Trophoblast cell (in vitro differentiated cells and primary cell): Measurements from ENCODE around the gene UBE2J2.

Experiments used
- DNase-seq, 2 donors: peaks; one replicate each; pipeline ENCODE4 v3.0.0-alpha.2; 2016
- H2AFZ ChIP-seq: 2 replicates; pipeline ENCODE4 v1.6.1; 2013; ENCODE audit warnings: low read length, moderate library complexity, mild to moderate bottlenecking; ENCODE audit not compliant: insufficient read depth, poor library complexity
- H2AK5ac ChIP-seq: 2 replicates; pipeline ENCODE4 v1.6.1; 2013; ENCODE audit warnings: mild to moderate bottlenecking, low read length
- H2BK120ac ChIP-seq: 2 replicates; pipeline ENCODE4 v1.6.1; 2013; ENCODE audit warnings: low read length, mild to moderate bottlenecking, moderate library complexity; ENCODE audit not compliant: insufficient read depth, poor library complexity
- H2BK12ac ChIP-seq: 2 replicates; pipeline ENCODE4 v1.6.1; 2013; ENCODE audit warnings: mild to moderate bottlenecking, low read length, moderate library complexity
- H2BK5ac ChIP-seq: 2 replicates; pipeline ENCODE4 v1.6.1; 2013; ENCODE audit warnings: low read length, low read depth, moderate library complexity, mild to moderate bottlenecking; ENCODE audit not compliant: poor library complexity
- H3K14ac ChIP-seq: 2 replicates; pipeline ENCODE4 v1.6.1; 2013; ENCODE audit warnings: mild to moderate bottlenecking, low read length
- H3K18ac ChIP-seq: 2 replicates; pipeline ENCODE4 v1.6.1; 2013; ENCODE audit warnings: mild to moderate bottlenecking, low read length
- H3K23ac ChIP-seq: 2 replicates; pipeline ENCODE4 v1.6.1; 2013; ENCODE audit warnings: low read length
- H3K27ac ChIP-seq: 2 replicates; pipeline ENCODE4 v1.5.1; 2013; ENCODE audit warnings: low read depth, mild to moderate bottlenecking, inconsistent platforms, low read length, moderate library complexity
- H3K27me3 ChIP-seq: 2 replicates; pipeline ENCODE4 v1.6.1; 2013; ENCODE audit warnings: inconsistent platforms, mild to moderate bottlenecking, low read length, moderate library complexity; ENCODE audit not compliant: insufficient read depth
- H3K36me3 ChIP-seq, 2 experiments: 1 replicate in 1 of 2; 2 replicates in 1 of 2; pipeline ENCODE4 v1.6.1; 2013; ENCODE audit warnings: low read length in 2 of 2, mild to moderate bottlenecking in 2 of 2, moderate library complexity in 1 of 2; ENCODE audit not compliant: insufficient read depth in 2 of 2, control insufficient read depth in 1 of 2
- H3K4ac ChIP-seq: 2 replicates; pipeline ENCODE4 v1.6.1; 2013; ENCODE audit warnings: low read depth, mild to moderate bottlenecking, low read length, moderate library complexity
- H3K4me1 ChIP-seq, 2 experiments: 1 replicate in 1 of 2; 2 replicates in 1 of 2; pipeline ENCODE4 v1.6.1; 2013; ENCODE audit warnings: low read length in 2 of 2, mild to moderate bottlenecking in 2 of 2, moderate library complexity in 1 of 2; ENCODE audit not compliant: insufficient read depth in 2 of 2, control insufficient read depth in 1 of 2
- H3K4me2 ChIP-seq: 2 replicates; pipeline ENCODE4 v1.6.1; 2013; ENCODE audit warnings: inconsistent platforms, mild to moderate bottlenecking, low read length, moderate library complexity
- H3K4me3 ChIP-seq: 2 replicates; pipeline ENCODE4 v1.5.1; 2013; ENCODE audit warnings: mild to moderate bottlenecking, low read depth, low read length, inconsistent platforms
- H3K79me1 ChIP-seq: one replicate; pipeline ENCODE4 v1.6.1; 2013; ENCODE audit warnings: low read length
- H3K79me2 ChIP-seq: 2 replicates; pipeline ENCODE4 v1.6.1; 2013; ENCODE audit warnings: low read length, mild to moderate bottlenecking; ENCODE audit not compliant: control insufficient read depth, insufficient read depth, poor library complexity
- H3K9ac ChIP-seq: 2 replicates; pipeline ENCODE4 v1.6.1; 2013; ENCODE audit warnings: mild to moderate bottlenecking, low read length
- H3K9me3 ChIP-seq: 2 replicates; pipeline ENCODE4 v1.6.1; 2013; ENCODE audit warnings: low read depth, mild to moderate bottlenecking, control low read depth, inconsistent platforms, low read length; ENCODE audit not compliant: insufficient read depth
- H4K12ac ChIP-seq: 2 replicates; pipeline ENCODE4 v1.6.1; 2013; ENCODE audit warnings: low read depth, mild to moderate bottlenecking, low read length, moderate library complexity
- H4K8ac ChIP-seq: 2 replicates; pipeline ENCODE4 v1.6.1; 2013; ENCODE audit warnings: low read depth, mild to moderate bottlenecking, low read length, moderate library complexity
- H4K91ac ChIP-seq: one replicate; pipeline ENCODE4 v1.6.1; 2013; ENCODE audit warnings: low read depth, mild to moderate bottlenecking, low read length, moderate library complexity
- WGBS: extraction: QIAGEN DNeasy Blood & Tissue Kit; methylation state at CpG from one replicate; pipeline ENCODE4 v1.1.7; 2013; ENCODE audit warnings: missing lambda C conversion rate; ENCODE audit not compliant: insufficient read length, insufficient coverage; ENCODE audit errors: extremely low coverage; 5-methylcytosine and 5-hydroxymethylcytosine counted together

UBE2J2 gene

DNA sequence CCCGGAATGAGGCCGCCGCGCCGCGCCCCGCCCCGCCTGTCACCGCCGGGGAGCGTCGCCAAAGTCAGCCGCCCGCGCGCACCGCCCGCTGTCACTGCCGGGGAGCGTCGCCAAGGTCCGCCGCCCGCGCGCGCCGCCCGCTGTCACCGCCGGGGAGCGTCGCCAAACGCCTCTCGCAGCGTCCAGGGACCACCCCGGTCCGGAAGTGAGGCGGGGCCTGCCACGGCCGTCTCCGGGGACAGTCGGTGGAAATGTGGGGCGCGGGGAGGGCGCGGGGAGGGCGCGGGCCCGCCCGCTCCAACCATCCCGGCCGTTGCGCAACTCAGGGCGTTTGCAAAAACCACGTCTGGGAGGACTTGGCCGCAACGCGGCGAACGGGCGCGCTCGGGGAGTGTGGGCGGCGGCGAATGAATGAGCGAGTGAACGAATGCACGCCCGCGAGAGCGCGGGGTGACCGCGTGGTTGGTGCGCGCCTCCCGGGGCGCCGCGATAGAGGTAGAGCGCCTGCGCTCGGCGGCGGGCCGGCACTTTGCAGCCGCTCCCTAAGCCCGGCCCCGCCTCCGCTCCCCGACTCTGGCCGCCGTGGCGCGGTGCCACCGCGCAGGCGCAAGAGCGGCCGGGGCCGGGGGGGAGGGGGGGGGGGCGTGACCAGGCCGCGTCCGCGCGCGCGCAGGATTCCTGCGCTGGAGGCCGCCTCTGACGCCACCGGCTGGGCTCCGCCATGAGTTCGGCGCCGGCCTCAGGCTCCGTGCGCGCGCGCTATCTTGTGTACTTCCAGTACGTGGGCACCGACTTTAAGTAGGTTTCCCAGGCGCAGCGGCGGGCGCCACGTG, 34.5 kb upstream of the UBE2J2 start, which contains the start of the genes ACAP3 and PUSL1:
ACAP3 (minus strand) TSS at position 8 of the 833 bp plus-strand sequence. CDS start 115 bp downstream, outside the sequence.
PUSL1 (plus strand) TSS at position 675 of the 833 bp plus-strand sequence; CDS start at position 722, 47 bp downstream.
- no CpG with 5 or more reads among the region's 131 CpGs for WGBS

DNA sequence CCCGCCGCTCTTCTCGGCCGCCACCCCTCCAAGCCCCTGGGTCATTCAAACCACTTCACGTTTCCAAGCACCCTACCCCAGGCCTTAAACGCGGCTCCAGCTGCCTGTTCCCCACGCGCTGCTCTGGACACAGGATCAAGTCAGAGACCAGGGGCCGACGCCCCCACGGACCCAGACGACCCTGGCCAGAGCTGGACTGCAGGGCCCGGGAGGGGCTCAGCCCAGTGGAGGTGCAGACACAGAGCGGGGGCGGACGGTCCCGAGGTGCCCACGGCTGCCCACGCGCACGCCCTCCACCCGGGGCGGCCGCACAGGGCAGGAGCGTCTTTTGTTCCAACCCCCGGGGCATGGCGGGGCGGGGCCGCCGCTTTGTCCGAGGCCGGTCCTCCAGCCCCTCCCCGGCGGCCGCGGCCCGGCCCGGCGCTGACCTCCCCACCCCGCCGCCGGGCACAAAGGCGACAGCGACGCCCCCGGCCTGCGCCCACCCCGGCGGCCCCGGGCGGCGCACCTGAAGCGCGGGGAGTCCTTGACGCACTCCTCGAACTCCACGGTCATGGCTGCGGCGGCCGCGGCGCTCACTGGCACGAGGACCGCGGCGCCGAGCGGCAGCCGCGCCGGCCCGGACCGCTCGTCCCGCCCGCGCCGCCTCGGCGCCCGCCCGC, 33.7 kb upstream of the UBE2J2 start:
- Histone ChIP-seq H3K4ac (peak overlapping the region; percentile 59), H4K12ac (peak overlapping the region; percentile 3), H4K91ac (peak overlapping the region; percentile 85), H3K14ac (peak overlapping the region; percentile 59), H3K27ac (peak overlapping the region; percentile 77), H2BK12ac (no peak overlapping the region), H2AFZ (no peak overlapping the region), H3K4me1 (peaks cover 47 to 52% of the 10 kb centered on the region in 2 experiments), H4K8ac (peak overlapping the region; percentile 44), H3K18ac (peak overlapping the region; percentile 77), H3K79me1 (peaks cover 28% of the 10 kb centered on the region), H3K36me3 (peaks cover 29 to 30% of the 10 kb centered on the region in 2 experiments), H2BK5ac (peak overlapping the region; percentile 3), H3K4me2 (peak overlapping the region; percentile 88), H3K9ac (peak overlapping the region; percentile 81), H3K23ac (no peak overlapping the region), H3K79me2 (peaks cover 26% of the 10 kb centered on the region), H3K4me3 (peak overlapping the region; percentile 89), H2BK120ac (peak overlapping the region; percentile 43), H3K27me3 (no peaks in the 10 kb centered on the region), H3K9me3 (no peaks in the 10 kb centered on the region), H2AK5ac (peak overlapping the region; percentile 46)
- WGBS, result no CpG with 5 or more reads among the region's 83 CpGs
- peak in 1 of 2 donors; percentile 51 for DNase-seq

More for the DNA sequence above, 34.5 kb upstream of the UBE2J2 start, which contains the start of the genes ACAP3 and PUSL1:
- Histone ChIP-seq H4K91ac (peak within 1 kb of the TSS; percentile 97), H3K4me3 (peak within 1 kb of the TSS; percentile 92), H4K12ac (peak within 1 kb of the TSS; percentile 88), H3K4ac (peak within 1 kb of the TSS; percentile 70), H3K23ac (no peak within 1 kb of the TSS), H3K14ac (peak within 1 kb of the TSS; percentile 93), H2BK120ac (peak within 1 kb of the TSS; percentile 86), H3K4me1 (peaks cover 43 to 48% of the 10 kb centered on the region in 2 experiments), H4K8ac (peak within 1 kb of the TSS; percentile 80), H3K36me3 (peaks cover 36 to 37% of the 10 kb centered on the region in 2 experiments), H2BK12ac (peak within 1 kb of the TSS; percentile 2), H3K27me3 (no peaks in the 10 kb centered on the region), H2BK5ac (peak within 1 kb of the TSS; percentile 85), H3K79me1 (peaks cover 28% of the 10 kb centered on the region), H3K79me2 (peaks cover 26% of the 10 kb centered on the region), H2AK5ac (peak within 1 kb of the TSS; percentile 73), H3K9ac (peak within 1 kb of the TSS; percentile 88), H3K4me2 (peak within 1 kb of the TSS; percentile 91), H2AFZ (peak within 1 kb of the TSS; percentile 70), H3K18ac (peak within 1 kb of the TSS; percentile 92), H3K27ac (peak within 1 kb of the TSS; percentile 94), H3K9me3 (no peaks in the 10 kb centered on the region)
- peak; percentile 82 to 92 for DNase-seq

DNA sequence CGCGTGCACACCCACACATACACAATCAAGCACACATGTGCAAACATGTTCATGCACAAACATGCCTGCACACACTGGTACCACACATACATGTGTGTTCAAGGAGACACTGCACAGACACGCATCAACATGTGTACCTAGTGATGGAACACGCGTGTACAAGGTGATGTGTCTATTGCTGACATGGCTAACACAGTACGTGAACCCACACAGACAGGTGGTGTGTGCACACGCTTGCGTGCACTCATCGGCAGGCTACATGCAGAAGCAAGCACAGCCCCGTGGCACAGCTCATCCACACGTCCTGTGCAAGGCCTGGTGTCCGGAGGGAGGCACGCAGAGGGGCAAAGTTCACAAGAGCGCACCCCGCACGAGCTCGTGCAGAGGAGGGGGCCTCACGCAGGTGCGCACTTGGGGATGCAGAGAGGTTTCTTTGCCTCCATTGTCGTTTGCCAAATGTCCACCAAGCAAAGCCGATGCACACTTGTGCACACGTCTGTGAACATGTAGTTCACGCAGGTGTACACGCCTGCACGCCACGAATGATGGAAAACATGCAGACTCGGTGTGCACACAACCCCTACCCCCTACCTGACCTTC, 33.1 kb upstream of the UBE2J2 start:
- H3K79me2 ChIP-seq, result peaks cover 26% of the 10 kb centered on the region
- H2AK5ac ChIP-seq, result no peak overlapping the region
- no peak overlapping the region for H3K23ac ChIP-seq
- no peak overlapping the region for H2BK120ac ChIP-seq
- H3K4me3 ChIP-seq, result peak overlapping the region; percentile 89
- H3K14ac ChIP-seq, result peak overlapping the region; percentile 59
- no peak overlapping the region for H3K27ac ChIP-seq
- no CpG with 5 or more reads among the region's 27 CpGs for WGBS
- H2AFZ ChIP-seq, result no peak overlapping the region
- H3K9ac ChIP-seq, result peak overlapping the region; percentile 64
- peaks cover 28% of the 10 kb centered on the region for H3K79me1 ChIP-seq
- no peak overlapping the region for H3K18ac ChIP-seq
- H3K4me2 ChIP-seq, result peak overlapping the region; percentile 88
- H4K12ac ChIP-seq, result no peak overlapping the region
- peaks cover 47 to 52% of the 10 kb centered on the region in 2 experiments for H3K4me1 ChIP-seq
- H3K27me3 ChIP-seq, result no peaks in the 10 kb centered on the region
- no peak overlapping the region for H2BK12ac ChIP-seq
- no peak for DNase-seq
- peak overlapping the region; percentile 85 for H4K91ac ChIP-seq
- peaks cover 23 to 25% of the 10 kb centered on the region in 2 experiments for H3K36me3 ChIP-seq
- no peak overlapping the region for H4K8ac ChIP-seq
- H2BK5ac ChIP-seq, result no peak overlapping the region
- H3K4ac ChIP-seq, result peak overlapping the region; percentile 59
- no peaks in the 10 kb centered on the region for H3K9me3 ChIP-seq

DNA sequence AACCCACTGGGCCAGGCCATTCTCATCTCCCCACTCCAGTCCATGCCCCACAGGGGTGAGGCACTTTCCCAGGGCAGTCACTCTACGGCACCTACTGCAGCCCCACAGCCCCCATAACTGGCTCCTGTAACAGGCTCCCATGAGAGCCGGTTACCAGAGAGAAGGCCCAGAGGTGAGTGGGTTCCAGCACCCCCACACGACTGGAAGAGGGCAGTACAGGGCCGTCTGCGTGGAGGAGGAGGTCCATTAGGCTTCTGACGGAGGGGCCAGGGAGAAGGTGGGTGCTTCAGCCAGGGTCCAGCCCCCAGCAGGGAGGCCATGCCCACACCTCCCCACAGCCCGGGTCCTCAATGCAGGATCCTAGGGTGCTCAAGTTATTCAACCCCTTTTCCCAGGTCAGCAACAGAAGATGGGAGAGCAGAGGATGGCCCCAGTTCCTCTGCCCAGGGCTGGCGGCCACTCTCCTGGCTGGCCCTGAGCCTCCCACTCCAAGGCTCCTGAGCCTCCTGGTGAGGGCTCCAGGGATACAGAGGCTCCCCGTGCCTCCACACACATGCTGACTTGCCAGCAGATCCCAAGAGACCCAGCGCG, 32.5 kb upstream of the UBE2J2 start:
- Histone ChIP-seq H2BK12ac (no peak overlapping the region), H3K36me3 (peaks cover 17 to 21% of the 10 kb centered on the region in 2 experiments), H3K9me3 (no peaks in the 10 kb centered on the region), H2AFZ (no peak overlapping the region), H3K79me2 (peaks cover 26% of the 10 kb centered on the region), H3K27me3 (no peaks in the 10 kb centered on the region), H3K4me2 (peak overlapping the region; percentile 88), H4K91ac (peak overlapping the region; percentile 36), H2AK5ac (peak overlapping the region; percentile 10), H4K8ac (no peak overlapping the region), H3K18ac (peak overlapping the region; percentile 7), H3K9ac (peak overlapping the region; percentile 29), H3K23ac (no peak overlapping the region), H3K79me1 (peaks cover 28% of the 10 kb centered on the region), H2BK120ac (no peak overlapping the region), H3K4me1 (peaks cover 47 to 52% of the 10 kb centered on the region in 2 experiments), H3K4me3 (no peak overlapping the region), H3K27ac (peak overlapping the region; percentile 89), H4K12ac (peak overlapping the region; percentile 1), H3K14ac (peak overlapping the region; percentile 11), H3K4ac (peak overlapping the region; percentile 14), H2BK5ac (no peak overlapping the region)
- WGBS, result no CpG with 5 or more reads among the region's 11 CpGs
- DNase-seq, result no peak
